GM04504 (cell line): ENCODE data around the gene NRIP1.
"Not testable (repeated sequence)": the region's sequence is repeated elsewhere in the genome, so short reads cannot be mapped to it uniquely, and the experiment has no call there.

Source experiments
- DNase-seq: peaks from one replicate; pipeline ENCODE4 v3.0.0-alpha.2; 2012; ENCODE audit warnings: low read depth

NRIP1 gene

GRCh38 chr21:14972678-14973077 is 92.1 kb downstream of the NRIP1 start:
- DNase-seq = no peak

- DNase-seq = no peak
Observed at GRCh38 chr21:14968821-14969220, 96.0 kb downstream of the NRIP1 start.

DNA sequence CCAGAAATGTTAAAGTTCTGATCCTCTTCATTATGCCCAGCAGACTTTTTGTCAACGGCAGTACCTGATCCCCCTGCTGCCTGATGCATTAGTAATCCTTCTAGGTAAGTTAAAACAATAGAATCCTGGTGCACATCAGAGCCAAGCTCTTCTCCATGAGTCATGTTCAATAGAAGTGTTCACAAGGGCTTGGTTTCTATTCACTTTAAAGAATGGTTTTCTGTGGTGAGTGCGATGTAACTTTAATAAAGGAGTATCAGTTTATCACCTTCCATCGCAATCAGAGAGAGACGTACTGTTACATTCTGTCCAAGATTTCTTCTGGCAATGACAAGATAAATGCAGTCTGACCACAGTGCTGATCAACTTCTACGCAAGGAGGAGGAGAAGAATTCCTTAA is 96.8 kb downstream of the NRIP1 start:
- DNase-seq = no peak

DNA sequence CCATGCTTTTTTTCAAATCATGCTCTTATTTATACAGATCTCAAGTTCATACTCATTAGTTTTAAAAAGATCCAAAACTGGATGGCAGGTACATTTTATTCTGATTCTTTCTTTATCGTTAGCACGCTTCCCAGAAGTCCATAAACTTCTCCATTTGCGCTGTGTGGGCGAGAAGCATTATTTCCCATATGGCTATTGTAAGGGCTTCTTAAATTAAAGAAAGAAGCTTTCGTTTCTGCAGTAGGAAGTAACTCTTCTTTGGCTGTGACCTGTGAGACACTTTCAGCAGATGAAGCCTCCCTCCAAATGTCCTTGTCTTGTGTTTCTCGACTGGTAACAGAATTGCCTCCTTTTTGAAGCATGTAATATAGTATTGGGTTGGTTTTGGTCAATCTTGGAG is 100.2 kb downstream of the NRIP1 start:
- no peak for DNase-seq

DNA sequence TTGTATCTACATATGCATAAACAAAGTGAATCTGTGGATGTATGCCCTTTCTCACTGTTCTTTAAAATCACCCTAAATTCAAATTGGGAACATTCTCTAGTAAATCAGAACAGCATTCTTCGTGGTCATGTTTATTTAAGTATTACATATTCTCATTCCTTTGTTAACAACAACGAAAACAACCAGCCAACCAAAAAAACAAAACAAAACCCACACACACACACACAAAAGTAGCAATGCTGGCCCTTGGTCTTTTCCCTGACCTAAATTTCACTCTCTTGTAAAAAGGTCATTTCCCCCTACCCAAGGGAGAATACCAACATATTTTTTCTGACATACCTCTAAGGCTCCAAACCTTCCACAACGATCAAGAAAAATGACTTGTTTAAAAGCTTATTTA is 102.6 kb downstream of the NRIP1 start:
- no peak for DNase-seq

DNA sequence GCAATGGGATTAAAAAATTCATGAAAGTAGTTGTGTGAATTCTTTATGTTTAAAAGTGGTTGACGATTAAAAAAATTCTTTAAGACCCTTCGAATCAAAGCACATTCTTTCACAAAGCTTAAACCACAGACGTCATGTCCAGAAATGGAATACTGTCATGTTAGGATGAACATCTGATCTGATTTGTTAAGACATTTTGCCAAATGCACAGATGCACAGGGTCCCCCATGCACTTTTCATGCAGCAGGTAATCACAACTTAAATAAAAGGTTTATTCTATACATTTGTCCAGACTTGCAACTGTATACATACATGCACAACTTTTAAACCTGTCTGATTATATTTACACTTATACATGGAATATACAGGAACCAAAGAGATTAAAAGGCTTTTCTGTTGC is 103.3 kb downstream of the NRIP1 start:
- DNase-seq = no peak

GRCh38 chr21:14959343-14959742 is 105.5 kb downstream of the NRIP1 start:
- DNase-seq = no peak

GRCh38 chr21:14957836-14958235 is 107.0 kb downstream of the NRIP1 start:
- DNase-seq = no peak

DNA sequence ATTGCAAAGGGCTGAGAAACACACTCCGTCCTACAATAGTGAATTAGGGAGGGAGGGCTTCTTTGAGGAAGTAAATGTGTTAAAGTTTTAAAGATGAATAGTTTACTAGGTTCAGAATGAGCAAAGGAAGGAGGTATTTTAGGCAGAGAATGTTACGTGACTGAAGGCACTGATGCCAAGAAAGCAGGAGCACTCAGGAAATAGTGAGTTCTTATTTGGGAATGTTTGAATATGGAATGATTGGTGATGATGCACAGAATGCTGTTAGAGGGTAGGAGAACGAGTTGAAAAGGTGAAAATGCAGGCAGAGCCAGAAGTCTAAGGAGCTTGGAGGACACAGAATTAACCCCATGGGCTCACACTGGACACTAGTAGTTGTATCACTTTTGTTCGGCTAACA is 108.0 kb downstream of the NRIP1 start:
- peak; percentile 39 for DNase-seq

GRCh38 chr21:14955936-14956520 is 108.8 kb downstream of the NRIP1 start:
- DNase-seq = no peak

- DNase-seq = no peak
Observed at GRCh38 chr21:14952916-14953315, 111.9 kb downstream of the NRIP1 start.

DNA sequence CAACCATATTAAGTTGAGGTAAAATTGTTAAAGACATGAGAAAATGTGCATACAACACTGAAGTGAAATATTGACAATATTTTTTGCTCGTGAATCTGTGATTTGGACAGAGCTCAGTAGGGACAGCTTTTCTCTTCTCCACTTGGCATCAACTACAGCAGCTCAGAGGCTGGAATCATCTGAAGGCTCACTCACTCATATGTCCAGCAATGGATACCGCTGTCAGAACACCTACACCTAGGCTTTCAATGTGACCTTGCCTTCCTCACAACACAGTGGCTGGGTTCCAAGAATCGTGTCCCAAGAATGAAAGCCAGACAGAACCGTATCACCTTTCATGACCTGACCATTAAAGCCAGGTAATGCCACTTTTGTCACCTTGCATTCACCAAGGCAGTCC is 115.2 kb downstream of the NRIP1 start:
- no peak for DNase-seq

GRCh38 chr21:14947613-14948160 is 117.1 kb downstream of the NRIP1 start:
- no peak for DNase-seq

DNA sequence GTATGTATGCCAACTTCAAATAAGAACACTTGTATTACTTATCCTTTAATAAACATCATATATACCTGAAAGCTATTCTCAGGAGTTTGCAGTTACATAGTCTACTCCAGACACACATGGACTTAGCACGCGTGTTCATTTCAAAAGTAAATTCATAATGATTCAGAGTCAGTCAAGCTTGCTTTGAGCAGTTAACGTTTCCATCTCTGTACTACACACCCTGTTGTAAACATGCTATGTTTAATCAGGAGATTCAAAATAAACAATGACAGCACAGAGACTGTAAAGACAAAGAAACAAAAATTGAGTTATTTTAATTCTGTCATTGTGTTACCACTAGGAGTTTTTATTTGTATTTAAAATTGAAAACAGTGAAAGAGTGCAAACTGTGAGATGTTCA is 119.6 kb downstream of the NRIP1 start:
- no peak for DNase-seq

DNA sequence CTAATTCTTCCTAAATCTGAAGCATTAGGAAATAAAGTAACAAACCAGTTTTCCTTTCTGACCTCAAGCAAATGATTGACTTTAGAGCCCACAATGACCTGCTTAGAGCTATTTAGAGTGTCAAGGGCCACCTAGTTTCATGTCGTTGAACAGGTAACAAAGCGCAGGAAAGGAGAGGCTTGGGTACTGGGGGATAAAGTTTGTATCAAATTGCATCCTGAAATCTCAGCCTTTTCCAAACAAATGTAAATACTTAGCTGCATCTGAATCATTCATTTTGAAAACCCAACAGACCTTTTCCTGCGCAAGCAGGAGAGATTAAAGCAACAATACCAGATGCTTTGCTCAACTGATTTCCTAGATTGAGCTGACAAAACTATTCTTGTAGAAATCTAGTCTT is 121.2 kb downstream of the NRIP1 start:
- DNase-seq = no peak

GRCh38 chr21:14942801-14943490 is 121.9 kb downstream of the NRIP1 start:
- no peak for DNase-seq

DNA sequence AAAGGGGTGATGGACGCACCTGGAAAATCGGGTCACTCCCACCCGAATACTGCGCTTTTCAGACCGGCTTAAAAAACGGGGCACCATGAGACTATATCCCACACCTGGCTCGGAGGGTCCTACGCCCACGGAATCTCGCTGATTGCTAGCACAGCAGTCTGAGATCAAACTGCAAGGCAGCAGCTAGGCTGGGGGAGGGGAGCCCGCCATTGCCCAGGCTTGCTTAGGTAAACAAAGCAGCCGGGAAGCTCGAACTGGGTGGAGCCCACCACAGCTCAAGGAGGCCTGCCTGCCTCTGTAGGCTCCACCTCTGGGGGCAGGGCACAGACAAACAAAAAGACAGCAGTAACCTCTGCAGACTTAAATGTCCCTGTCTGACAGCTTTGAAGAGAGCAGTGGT is 137.5 kb downstream of the NRIP1 start:
- not testable (repeated sequence) for DNase-seq

GRCh38 chr21:14926186-14926585 is 138.6 kb downstream of the NRIP1 start:
- no peak for DNase-seq

DNA sequence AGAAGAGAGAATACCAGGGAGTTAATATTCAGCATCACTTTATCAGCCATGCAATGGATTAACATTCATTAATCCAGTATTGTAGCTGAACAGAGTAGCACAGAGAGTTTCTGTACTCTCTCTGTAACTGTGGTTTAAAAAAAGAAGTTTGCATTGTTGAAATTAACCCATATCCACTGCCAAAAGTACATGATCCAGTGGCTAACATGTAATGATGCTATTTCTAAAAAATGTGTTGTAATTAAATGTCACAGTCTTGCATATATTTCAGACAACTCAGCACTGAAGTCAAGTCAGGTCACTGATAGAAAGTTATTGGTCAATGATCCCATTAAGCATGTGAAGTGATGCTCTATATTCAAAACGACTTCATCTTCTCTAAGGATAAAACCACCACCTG is 141.3 kb downstream of the NRIP1 start:
- DNase-seq = no peak

- DNase-seq = no peak
Observed at GRCh38 chr21:14922980-14923379, 141.8 kb downstream of the NRIP1 start.

GRCh38 chr21:14918527-14918926 is 146.3 kb downstream of the NRIP1 start:
- no peak for DNase-seq

GRCh38 chr21:14917762-14918161 is 147.0 kb downstream of the NRIP1 start:
- no peak for DNase-seq

GRCh38 chr21:14916676-14917141 is 148.1 kb downstream of the NRIP1 start:
- DNase-seq = no peak

DNA sequence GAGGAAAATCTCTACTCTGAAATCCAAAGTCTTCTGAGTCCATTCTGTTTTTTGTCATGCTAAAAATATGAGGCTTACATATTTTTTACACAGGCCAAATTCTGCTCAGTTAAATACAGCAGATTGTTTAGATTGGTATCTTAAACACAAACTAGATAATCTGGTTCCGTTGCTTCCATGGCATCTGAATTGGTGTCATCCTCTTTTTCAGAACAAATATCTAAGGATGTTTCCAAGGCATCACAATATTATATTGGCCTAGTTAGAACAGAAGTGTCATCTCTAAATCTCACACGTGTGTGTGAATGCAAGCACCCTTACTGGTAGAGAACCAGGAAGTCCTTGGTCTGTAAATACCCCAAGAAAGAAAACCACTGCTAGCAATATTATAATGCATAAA is 151.2 kb downstream of the NRIP1 start:
- DNase-seq = no peak
